K562 (cell line): ENCODE measurements around the gene GATC. TPM values are rescaled to one million over a fixed set of nuclear protein-coding genes. Genes with fewer than 3 reads are reported as not detected.

ENCODE experiments used
- ATAC-seq: fragments of 200-7000 bp; cut with Tn5 transposase; 3 replicates; pipeline ENCODE4 v1.9.1; 2020; ENCODE audit warnings: moderate library complexity
- BruUV-seq: library from RNA; stranded (reverse); fragments of 400-500 nt; replicated peaks from 2 replicates; lab custom pipeline; 2021; lab: Mats Ljungman, UMichigan
- CTCF ChIA-PET: fragments of 300-600 bp; formaldehyde crosslinking; extraction: SDS; loops from one replicate; lab custom pipeline; 2021; ENCODE audit warnings: low intra/inter-chr PET ratio; lab: Yijun Ruan, JAX
- POLR2A ChIA-PET: fragments of 300-600, 350-650 bp; sonication (Branson Sonifier 250); formaldehyde crosslinking; extraction: SDS; loops from one replicate; lab custom pipeline; 2021; ENCODE audit warnings: antibody characterized with exemption, inconsistent platforms; lab: Yijun Ruan, JAX
- DNase-seq, 4 experiments: peaks; one replicate each; pipeline versions ENCODE4 v3.0.0 to v3.0.0-alpha.2; 2011 to 2018; ENCODE audit warnings: low spot score in 3 of 4, mixed read lengths in 3 of 4; ENCODE audit errors: extremely low read depth in 1 of 4
- FAIRE-seq: peaks from 2 replicates; lab custom pipeline; 2011; peaks lifted over from hg19 to GRCh38; lab: Jason Lieb, UNC
- H2AFZ ChIP-seq: 2 replicates; pipeline ENCODE4 v1.6.0; 2011; ENCODE audit warnings: low read depth, low read length, control low read depth, inconsistent platforms
- H3K27ac ChIP-seq: fragments of 200-600 bp; 3 replicates; pipeline ENCODE4 v1.8.0; 2011; ENCODE audit warnings: low read depth, mild to moderate bottlenecking, control low read depth, inconsistent platforms, low read length, moderate library complexity, mixed read lengths; ENCODE audit errors: extremely low read depth
- H3K27me3 ChIP-seq, 2 experiments: fragments of 300-600 bp in 1 of 2; 2 replicates in 1 of 2; 3 replicates in 1 of 2; pipeline versions ENCODE4 v1.6.0 to v1.8.0; 2011; ENCODE audit warnings: inconsistent platforms in 2 of 2, low read length in 2 of 2, mild to moderate bottlenecking in 1 of 2, mixed read lengths in 1 of 2, moderate library complexity in 1 of 2; ENCODE audit not compliant: control insufficient read depth in 2 of 2, insufficient read depth in 2 of 2
- H3K36me3 ChIP-seq: fragments of 300-600 bp; 3 replicates; pipeline ENCODE4 v1.8.0; 2011; ENCODE audit warnings: mild to moderate bottlenecking, low read length, inconsistent platforms; ENCODE audit not compliant: control insufficient read depth, insufficient read depth
- H3K4me1 ChIP-seq, 2 experiments: fragments of 200-600 bp in 1 of 2; replicated peaks in 1 of 2; 2 replicates in 1 of 2; 3 replicates in 1 of 2; pipeline versions ENCODE4 v1.5.1 to v1.8.0; 2011; ENCODE audit warnings: inconsistent platforms in 2 of 2, low read length in 2 of 2, mild to moderate bottlenecking in 1 of 2, mixed read lengths in 1 of 2, moderate library complexity in 1 of 2; ENCODE audit not compliant: control insufficient read depth in 2 of 2, insufficient read depth in 2 of 2
- H3K4me2 ChIP-seq: 2 replicates; pipeline ENCODE4 v1.6.1; 2011; ENCODE audit warnings: low read length, control low read depth, inconsistent platforms, mixed read lengths; ENCODE audit not compliant: insufficient read depth
- H3K4me3 ChIP-seq: fragments of 200-600 bp; sonication (generic), shearing (Covaris generic); 2 replicates; pipeline ENCODE4 v1.5.1; 2016; ENCODE audit warnings: control low read depth, inconsistent platforms
- H3K79me2 ChIP-seq: fragments of 200-600 bp; 3 replicates; pipeline ENCODE4 v1.8.0; 2011; ENCODE audit warnings: low read length, inconsistent platforms; ENCODE audit not compliant: control insufficient read depth, insufficient read depth
- H3K9ac ChIP-seq, 2 experiments: 2 replicates each; pipeline versions ENCODE4 v1.6.0 to v1.6.1; 2011; ENCODE audit warnings: low read depth in 2 of 2, low read length in 2 of 2, control low read depth in 1 of 2, inconsistent platforms in 1 of 2, mild to moderate bottlenecking in 1 of 2, mixed read lengths in 1 of 2; ENCODE audit not compliant: insufficient read depth in 1 of 2
- H3K9me1 ChIP-seq: one replicate; pipeline ENCODE4 v1.6.0; 2011; ENCODE audit warnings: inconsistent platforms, mild to moderate bottlenecking, low read length, moderate library complexity; ENCODE audit not compliant: control insufficient read depth, insufficient read depth
- H3K9me3 ChIP-seq: replicated peaks from 2 replicates; pipeline ENCODE4 v1.5.1; 2011; ENCODE audit warnings: low read depth, low read length, inconsistent platforms; ENCODE audit not compliant: control insufficient read depth, insufficient read depth
- H4K20me1 ChIP-seq: replicated peaks from 2 replicates; pipeline ENCODE4 v1.6.1; 2011; ENCODE audit warnings: low read length, inconsistent platforms, mixed read lengths; ENCODE audit not compliant: control insufficient read depth, insufficient read depth
- ARID4B ChIP-seq: sonication (generic); formaldehyde crosslinking; IDR thresholded peaks from 2 replicates; pipeline ENCODE4 v1.8.0; 2022; ENCODE audit warnings: mild to moderate bottlenecking, missing genetic modification reagents
- BCOR ChIP-seq: fragments of 450-650 bp; IDR thresholded peaks from 2 replicates; pipeline ENCODE4 v1.6.1; 2016
- DPF2 ChIP-seq: fragments of 450-650 bp; IDR thresholded peaks from 2 replicates; pipeline ENCODE4 v1.6.1; 2016
- HOMEZ ChIP-seq: fragments of 250-450 bp; sonication (Bioruptor Pico); IDR thresholded peaks from 2 replicates; pipeline ENCODE4 v1.4.0; 2020; ENCODE audit warnings: mild to moderate bottlenecking, moderate library complexity
- NR2C2 ChIP-seq, 2 experiments: fragments of 200-800 bp in 1 of 2; sonication (Bioruptor generic) in 1 of 2; sonication (generic) in 1 of 2; formaldehyde crosslinking in 1 of 2; IDR thresholded peaks; 2 replicates each; pipeline versions ENCODE4 v1.6.1 to v1.8.0; 2016 to 2022; ENCODE audit warnings: mild to moderate bottlenecking in 1 of 2, missing compliant biosample characterization in 1 of 2, missing genetic modification characterization in 1 of 2, missing genetic modification reagents in 1 of 2
- ZBTB5 ChIP-seq: fragments of 450-650 bp; IDR thresholded peaks from 2 replicates; pipeline ENCODE4 v1.6.1; 2017; ENCODE audit warnings: antibody characterized with exemption
- in situ Hi-C: fragments of 300-500 bp; cut with MboI; formaldehyde crosslinking; loops from 4 replicates; pipeline ENCODE4 v1.15.0; 2018; ENCODE audit warnings: inconsistent platforms, mixed read lengths
- intact Hi-C: fragments of 100-400 bp; cut with micrococcal nuclease; formaldehyde crosslinking; loops from 2 replicates; pipeline ENCODE4 v1.14.2; 2022
- polyA plus RNA-seq, 8 experiments: library from polyadenylated mRNA; depleted of rRNA in 4 of 8; stranded (reverse) in 5 of 8; unstranded in 3 of 8; fragments of >200 nt; fragmentation: Nextera tagmentation in 2 of 8; fragmentation: Illumina TruSeq in 1 of 8; extraction: Ambion mirVana in 2 of 8; extraction: Trizol in 1 of 8; gene quantifications; 2 replicates each; pipeline versions ENCODE4 v1.2.1 to v1.2.3, GENCODE V29; 2011 to 2014; ENCODE audit warnings: inconsistent platforms in 1 of 8, missing spikeins in 1 of 8
- total RNA-seq, 7 experiments: library from RNA; depleted of rRNA in 6 of 7; stranded (reverse); fragments of >200 nt in 6 of 7; fragmentation: Illumina TruSeq in 2 of 7; extraction: Trizol in 2 of 7; gene quantifications; 2 replicates each; pipeline versions ENCODE4 v1.2.1 to v1.2.3, GENCODE V29; 2011 to 2021; ENCODE audit warnings: low replicate concordance in 1 of 7

GATC gene
- total and polyA plus RNA-seq, 9 of the 15 experiments (the other 6 are each of a cell fraction or from before 2014, with no cell fraction given): 5.8 to 52.6 (median 28.2) TPM

GRCh38 chr12:120470150-120470784 is 24.0 kb downstream of the GATC start (continued):
- no peak; the same call in 1 of the 2 replicates for TF ChIP-seq BCOR
- TF ChIP-seq NR2C2 (CRISPR knock-in tag; IDR thresholded peaks at IDR 0.05): no peak
- TF ChIP-seq NR2C2 (tag; IDR thresholded peaks at IDR 0.05): 0 out of 2 replicates have a peak, but pooled peaks have one; percentile 23
- peak; percentile 37; the same call in 1 of the 2 replicates for TF ChIP-seq ARID4B (CRISPR knock-in tag)

GRCh38 chr12:120472521-120472920 is 26.3 kb downstream of the GATC start:
- Histone ChIP-seq H3K4me3 (no peak overlapping the region), H4K20me1 (peaks cover 13% of the 10 kb centered on the region; the same call in 1 of the 2 replicates), H3K4me1 (peaks cover 35% of the 10 kb centered on the region in 2 experiments), H3K27ac (peak overlapping the region; percentile 38; the same call in 1 of the 3 replicates), H3K79me2 (peaks cover 77% of the 10 kb centered on the region), H3K9me1 (no peaks in the 10 kb centered on the region), H3K9ac (peak overlapping the region in 1 of 2 experiments; percentile 36; a peak in 2 of 4 replicates), H3K36me3 (peaks cover 11% of the 10 kb centered on the region; the same call in 2 of the 3 replicates), H3K4me2 (peak overlapping the region; percentile 44), H2AFZ (no peak overlapping the region), H3K9me3 (no peaks in the 10 kb centered on the region), H3K27me3 (no peaks in the 10 kb centered on the region)
- DNase-seq (no peak), FAIRE-seq (no peak), ATAC-seq (no peak)
- CTCF ChIA-PET: interaction anchor here (0.5 kb wide), 1 partner anchor 25 kb away, joined by 3 read pairs; no protein-coding TSS in a partner anchor
- in situ Hi-C loops (no loop called here), intact Hi-C loops (no loop called here)
- POLR2A ChIA-PET: interaction anchor here (0.8 to 2.8 kb wide), 11 partner anchors 8 to 180 kb away, joined by 3 to 8 read pairs (median 4); partner anchors contain the start of genes COQ5, DYNLL1 and POP5
- BruUV-seq: no TSS peak
- TF ChIP-seq DPF2 (no peak), ZBTB5 (no peak), HOMEZ (CRISPR knock-in tag) (no peak)
